KG1 (cell line): Measurements from ENCODE around the gene RGP1.

ENCODE experiments used
- DNase-seq: peaks from one replicate; lab custom pipeline; 2025; lab: John Stamatoyannopoulos, UW

Gene RGP1

GRCh38 chr9:35771943-35772342 lies 22.9 kb downstream of the RGP1 start:
- no peak for DNase-seq

- DNase-seq: no peak
Observed at GRCh38 chr9:35774907-35775635, 26.0 kb downstream of the RGP1 start.

- DNase-seq: no peak
Observed at GRCh38 chr9:35776018-35776417, 26.9 kb downstream of the RGP1 start.

GRCh38 chr9:35778496-35778895 lies 29.4 kb downstream of the RGP1 start:
- no peak for DNase-seq

GRCh38 chr9:35781066-35781465 lies 32.0 kb downstream of the RGP1 start:
- no peak for DNase-seq

- no peak for DNase-seq
Observed at GRCh38 chr9:35783418-35783817, 34.3 kb downstream of the RGP1 start.

GRCh38 chr9:35789541-35789940 lies 40.5 kb downstream of the RGP1 start:
- DNase-seq: no peak

GRCh38 chr9:35790025-35790384 lies 40.9 kb downstream of the RGP1 start:
- DNase-seq: no peak

- no peak for DNase-seq
Observed at GRCh38 chr9:35790385-35791296, 41.6 kb downstream of the RGP1 start.

GRCh38 chr9:35791297-35791921 lies 42.3 kb downstream of the RGP1 start, which contains the start of gene NPR2:
Gene NPR2, plus strand, starts transcription at chr9:35791591. Its CDS starts 818 bp downstream, at chr9:35792409.
- DNase-seq: no peak

- no peak for DNase-seq
Observed at GRCh38 chr9:35792024-35792813, 43.1 kb downstream of the RGP1 start.

- no peak for DNase-seq
Observed at GRCh38 chr9:35792826-35793225, 43.7 kb downstream of the RGP1 start.

- no peak for DNase-seq
Observed at GRCh38 chr9:35793461-35793860, 44.4 kb downstream of the RGP1 start.

- DNase-seq: no peak
Observed at GRCh38 chr9:35795695-35796094, 46.6 kb downstream of the RGP1 start.

- DNase-seq: no peak
Observed at GRCh38 chr9:35797311-35798109, 48.4 kb downstream of the RGP1 start.

- DNase-seq: no peak
Observed at GRCh38 chr9:35798658-35799374, 49.7 kb downstream of the RGP1 start.

GRCh38 chr9:35800530-35800929 lies 51.4 kb downstream of the RGP1 start:
- DNase-seq: no peak

- no peak for DNase-seq
Observed at GRCh38 chr9:35801328-35802128, 52.4 kb downstream of the RGP1 start.

GRCh38 chr9:35806101-35806500 lies 57.0 kb downstream of the RGP1 start:
- no peak for DNase-seq
